Camera-type eye (tissue), 1 donor: ENCODE results near the gene PINK1. TPM values are rescaled to one million over a fixed set of nuclear protein-coding genes. Genes with fewer than 3 reads are reported as not detected.

Experiments used
- total RNA-seq: library from RNA; depleted of rRNA; stranded (reverse); fragments of >200 nt; gene quantifications from one replicate; pipeline ENCODE4 v1.2.3, GENCODE V29; 2014

PINK1 gene
- total RNA-seq: 64.0 TPM

DNA sequence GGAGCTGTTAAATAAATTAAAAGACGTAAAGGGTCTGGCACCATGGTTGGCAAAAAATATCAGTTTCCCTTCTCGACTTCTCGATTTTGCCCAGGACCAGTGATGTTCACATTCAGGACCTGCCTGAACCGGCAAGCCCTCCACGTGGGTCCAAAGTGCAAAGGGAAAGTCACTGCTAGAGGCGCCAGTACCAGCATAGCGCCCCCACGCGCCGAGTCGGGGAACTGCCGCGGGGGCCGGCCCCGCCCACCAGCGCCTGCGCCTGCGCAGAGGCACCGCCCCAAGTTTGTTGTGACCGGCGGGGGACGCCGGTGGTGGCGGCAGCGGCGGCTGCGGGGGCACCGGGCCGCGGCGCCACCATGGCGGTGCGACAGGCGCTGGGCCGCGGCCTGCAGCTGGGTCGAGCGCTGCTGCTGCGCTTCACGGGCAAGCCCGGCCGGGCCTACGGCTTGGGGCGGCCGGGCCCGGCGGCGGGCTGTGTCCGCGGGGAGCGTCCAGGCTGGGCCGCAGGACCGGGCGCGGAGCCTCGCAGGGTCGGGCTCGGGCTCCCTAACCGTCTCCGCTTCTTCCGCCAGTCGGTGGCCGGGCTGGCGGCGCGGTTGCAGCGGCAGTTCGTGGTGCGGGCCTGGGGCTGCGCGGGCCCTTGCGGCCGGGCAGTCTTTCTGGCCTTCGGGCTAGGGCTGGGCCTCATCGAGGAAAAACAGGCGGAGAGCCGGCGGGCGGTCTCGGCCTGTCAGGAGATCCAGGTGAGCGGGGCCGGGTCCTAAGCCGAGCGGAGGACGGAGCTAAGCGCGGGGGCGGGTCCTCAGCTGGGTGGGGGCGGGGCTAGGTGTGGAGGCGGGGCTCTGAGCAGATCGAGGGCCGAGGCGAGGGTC lies at the start of gene PINK1:
TSS of gene PINK1 (plus strand) at position 269 of the 875 bp plus-strand sequence. CDS start at position 360, 91 bp downstream.

DNA sequence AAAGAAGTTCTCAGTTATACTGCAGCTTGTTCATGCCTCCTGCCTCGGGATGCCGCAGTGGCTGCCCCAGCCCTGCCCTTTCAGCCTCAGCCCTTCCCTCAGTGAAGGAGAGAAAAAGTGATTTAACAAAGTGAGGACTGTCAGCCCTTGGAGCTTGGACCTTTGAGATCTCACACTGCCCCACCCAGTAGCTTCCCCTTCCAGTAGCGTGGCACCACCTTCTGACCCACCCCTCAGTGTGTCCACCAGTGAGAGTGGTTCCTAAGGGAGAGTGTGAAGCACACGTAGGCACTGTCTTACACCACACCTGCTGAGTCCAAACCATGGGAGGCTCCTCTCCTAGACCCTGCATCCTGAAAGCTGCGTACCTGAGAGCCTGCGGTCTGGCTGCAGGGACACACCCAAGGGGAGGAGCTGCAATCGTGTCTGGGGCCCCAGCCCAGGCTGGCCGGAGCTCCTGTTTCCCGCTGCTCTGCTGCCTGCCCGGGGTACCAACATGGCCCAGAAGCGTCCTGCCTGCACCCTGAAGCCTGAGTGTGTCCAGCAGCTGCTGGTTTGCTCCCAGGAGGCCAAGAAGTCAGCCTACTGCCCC lies 44.5 kb upstream of the PINK1 start, which contains the start of gene CDA:
TSS of gene CDA (plus strand) at position 464 of the 592 bp plus-strand sequence. CDS start at position 497, 33 bp downstream.

DNA sequence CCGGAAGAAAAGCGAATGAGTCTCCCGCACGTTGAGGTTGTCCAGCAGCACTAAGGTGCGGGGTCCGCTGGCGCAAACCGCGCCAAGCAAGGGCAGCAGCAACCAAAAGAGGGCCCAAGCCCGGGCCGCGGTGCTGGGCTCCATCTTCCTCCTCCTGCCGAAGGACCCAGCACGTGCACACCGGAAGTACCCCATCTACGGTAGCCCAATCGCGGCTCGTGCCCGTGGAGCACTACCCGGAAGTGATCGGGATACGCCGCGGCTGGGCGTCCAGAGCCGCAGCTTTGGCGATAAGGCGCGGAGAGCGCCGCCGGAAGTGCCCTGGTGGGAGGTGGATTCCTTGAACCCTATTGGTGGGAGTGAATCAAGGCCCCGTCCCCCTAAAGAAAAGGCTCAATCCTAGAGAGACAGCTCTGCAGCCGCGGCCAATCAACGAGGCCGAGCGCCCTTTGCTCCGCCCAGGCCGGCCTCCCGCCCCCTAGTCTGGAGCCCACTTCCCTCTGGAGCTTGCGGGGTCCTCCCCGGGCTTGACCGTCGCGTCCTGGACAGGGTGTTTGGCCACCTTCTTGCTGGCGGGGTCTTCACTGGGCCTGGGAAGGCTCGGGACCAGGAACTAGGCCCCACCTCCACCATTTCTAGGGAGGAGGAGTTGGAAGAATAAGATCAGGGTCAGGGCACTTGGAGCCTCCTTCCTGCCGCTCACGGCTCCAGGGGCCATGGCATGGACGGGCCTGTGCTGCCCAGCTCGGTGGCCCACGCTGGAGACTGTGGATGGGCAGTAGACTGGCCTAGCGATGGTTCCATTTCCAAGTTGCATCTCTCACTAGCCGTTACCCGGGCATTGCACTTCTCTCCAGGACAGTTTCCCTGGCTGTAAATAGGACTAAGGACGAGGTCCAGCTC lies 28.2 kb downstream of the PINK1 start, which contains the start of gene DDOST:
TSS of gene DDOST (minus strand) at position 163 of the 903 bp plus-strand sequence. CDS start at position 144, 19 bp downstream.

Other genes starting within 250 kb of the PINK1 start
- 27.9 TPM for gene CAMK2N1, start 147.2 kb upstream of the PINK1 start, total RNA-seq
- gene MUL1, start 125.3 kb upstream of the PINK1 start, total RNA-seq: 33.8 TPM
- gene FAM43B, start 80.9 kb upstream of the PINK1 start, total RNA-seq: 2.0 TPM
- gene CDA, start 44.4 kb upstream of the PINK1 start, total RNA-seq: not detected
- 141 TPM for gene DDOST, start 27.9 kb downstream of the PINK1 start, total RNA-seq
- 4.7 TPM for gene KIF17, start 84.5 kb downstream of the PINK1 start, total RNA-seq
- 0.49 TPM for gene SH2D5, start 99.2 kb downstream of the PINK1 start, total RNA-seq
- 462 TPM for gene HP1BP3, start 153.8 kb downstream of the PINK1 start, total RNA-seq